ENCODE data around the gene OR4B1. TPM values are rescaled to one million over a fixed set of nuclear protein-coding genes. Genes with fewer than 3 reads are reported as not detected.
"Not testable (repeated sequence)": the region's sequence is repeated elsewhere in the genome, so short reads cannot be mapped to it uniquely, and the experiment has no call there.

Gene OR4B1
- total RNA-seq = not detected

- ChIA-PET CTCF (no interaction called here), POLR2A (no interaction called here)
Measured at GRCh38 chr11:48216510-48216909, at the start of gene OR4B1. Gene OR4B1, plus strand, starts transcription at chr11:48216810. Its CDS starts 0 bp downstream, at chr11:48216810.

- ChIA-PET POLR2A (no interaction called here), CTCF (no interaction called here)
Measured at GRCh38 chr11:48167380-48167779, 49.2 kb upstream of the OR4B1 start.

- ChIA-PET CTCF (no interaction called here), POLR2A (no interaction called here)
Measured at GRCh38 chr11:48168815-48169214, 47.8 kb upstream of the OR4B1 start.

GRCh38 chr11:48169259-48169658 lies 47.4 kb upstream of the OR4B1 start:
- CTCF ChIA-PET = no interaction called here
- POLR2A ChIA-PET = no interaction called here

GRCh38 chr11:48169717-48170116 lies 46.9 kb upstream of the OR4B1 start:
- POLR2A ChIA-PET = no interaction called here
- CTCF ChIA-PET = no interaction called here

- CTCF ChIA-PET = interaction anchor here (0.7 to 1.2 kb wide), 3 partner anchors 29 to 1875 kb away, joined by 3 read pairs; no protein-coding TSS in a partner anchor
- POLR2A ChIA-PET = no interaction called here
Measured at GRCh38 chr11:48170241-48171233, 46.1 kb upstream of the OR4B1 start.

- ChIA-PET CTCF (interaction anchor here (0.9 kb wide), 1 partner anchor 9 kb away, joined by 4 read pairs; no protein-coding TSS in a partner anchor), POLR2A (no interaction called here)
Measured at GRCh38 chr11:48172818-48173609, 43.6 kb upstream of the OR4B1 start.

GRCh38 chr11:48177661-48178060 lies 38.9 kb upstream of the OR4B1 start:
- CTCF ChIA-PET = no interaction called here

GRCh38 chr11:48180627-48181026 lies 36.0 kb upstream of the OR4B1 start:
- ChIA-PET POLR2A (no interaction called here), CTCF (no interaction called here)

More at GRCh38 chr11:48177661-48178060, 38.9 kb upstream of the OR4B1 start:
- POLR2A ChIA-PET = no interaction called here

GRCh38 chr11:48182860-48183526 lies 33.6 kb upstream of the OR4B1 start:
- CTCF ChIA-PET = interaction anchor here (1.2 kb wide), 1 partner anchor 10 kb away, joined by 4 read pairs; no protein-coding TSS in a partner anchor
- POLR2A ChIA-PET = no interaction called here

- POLR2A ChIA-PET = no interaction called here
Measured at GRCh38 chr11:48184452-48184851, 32.2 kb upstream of the OR4B1 start.

GRCh38 chr11:48190906-48191654 lies 25.5 kb upstream of the OR4B1 start:
- CTCF ChIA-PET = interaction anchor here (0.8 kb wide), 1 partner anchor 100 kb away, joined by 3 read pairs; no protein-coding TSS in a partner anchor
- POLR2A ChIA-PET = not testable (repeated sequence)

More at GRCh38 chr11:48184452-48184851, 32.2 kb upstream of the OR4B1 start:
- CTCF ChIA-PET = interaction anchor here (0.6 kb wide), 1 partner anchor 60 kb away, joined by 3 read pairs; no protein-coding TSS in a partner anchor

- POLR2A ChIA-PET = no interaction called here
- CTCF ChIA-PET = no interaction called here
Measured at GRCh38 chr11:48193876-48194275, 22.7 kb upstream of the OR4B1 start.

- POLR2A ChIA-PET = no interaction called here
- CTCF ChIA-PET = no interaction called here
Measured at GRCh38 chr11:48207881-48208280, 8.7 kb upstream of the OR4B1 start.

GRCh38 chr11:48210052-48210451 lies 6.6 kb upstream of the OR4B1 start:
- POLR2A ChIA-PET = no interaction called here
- CTCF ChIA-PET = interaction anchor here (0.8 kb wide), 1 partner anchor 8 kb away, joined by 3 read pairs; no protein-coding TSS in a partner anchor

- CTCF ChIA-PET = no interaction called here
Measured at GRCh38 chr11:48228761-48229160, 12.2 kb downstream of the OR4B1 start.

GRCh38 chr11:48230057-48230456 lies 13.4 kb downstream of the OR4B1 start:
- CTCF ChIA-PET, POLR2A ChIA-PET: not testable (repeated sequence)

More at GRCh38 chr11:48228761-48229160, 12.2 kb downstream of the OR4B1 start:
- POLR2A ChIA-PET = no interaction called here

- POLR2A ChIA-PET = no interaction called here
- CTCF ChIA-PET = interaction anchor here (0.6 kb wide), 1 partner anchor 315 kb away, joined by 3 read pairs; no protein-coding TSS in a partner anchor
Measured at GRCh38 chr11:48237727-48238126, 21.1 kb downstream of the OR4B1 start.

GRCh38 chr11:48242501-48242900 lies 25.9 kb downstream of the OR4B1 start:
- CTCF ChIA-PET = no interaction called here
- POLR2A ChIA-PET = no interaction called here
